ENCODE measurements around the gene ARL5C.

ARL5C gene

GRCh38 chr17:39200070-39200879, 34.3 kb upstream of the ARL5C start, which contains the start of gene RPL19:
RPL19 (plus strand) TSS chr17:39200283; CDS start chr17:39200345, 62 bp downstream.
- Histone ChIP-seq H3K27ac (ENCODE audit: low read length) (peak within 1 kb of the TSS; percentile 87), H3K4me1 (ENCODE audit: low read length) (peaks cover 33% of the 10 kb centered on the region), H3K9me3 (ENCODE audit: insufficient read depth, low read length) (no peaks in the 10 kb centered on the region), H3K79me2 (ENCODE audit: low read length) (peaks cover 41% of the 10 kb centered on the region), H3K4me2 (ENCODE audit: low read length) (peak within 1 kb of the TSS; percentile 99), H3K4me3 (ENCODE audit: low read length) (peak within 1 kb of the TSS; percentile 99), H3K36me3 (replicated peaks; ENCODE audit: low read depth, low read length) (peaks cover 40% of the 10 kb centered on the region), H3K9ac (ENCODE audit: low read length) (peak within 1 kb of the TSS; percentile 98), H3K27me3 (ENCODE audit: low read depth, low read length) (no peaks in the 10 kb centered on the region), H2AFZ (ENCODE audit: low read depth, low read length) (peak within 1 kb of the TSS; percentile 100), H4K20me1 (ENCODE audit: insufficient read depth, low read length) (peaks cover 18% of the 10 kb centered on the region)
- TF ChIP-seq CTCF (IDR thresholded peaks at IDR 0.05; ENCODE audit: low read depth, low read length) (no peak), EZH2phosphoT487 (IDR thresholded peaks at IDR 0.05; ENCODE audit: low read depth) (no peak)

GRCh38 chr17:39199820-39200069, 33.8 kb upstream of the ARL5C start:
- Histone ChIP-seq H4K20me1 (ENCODE audit: insufficient read depth, low read length) (peaks cover 18% of the 10 kb centered on the region), H3K36me3 (replicated peaks; ENCODE audit: low read depth, low read length) (peaks cover 36% of the 10 kb centered on the region), H3K27ac (ENCODE audit: low read length) (peak overlapping the region; percentile 87), H3K9me3 (ENCODE audit: insufficient read depth, low read length) (no peaks in the 10 kb centered on the region), H2AFZ (ENCODE audit: low read depth, low read length) (peak overlapping the region; percentile 100), H3K27me3 (ENCODE audit: low read depth, low read length) (no peaks in the 10 kb centered on the region), H3K4me3 (ENCODE audit: low read length) (peak overlapping the region; percentile 99), H3K9ac (ENCODE audit: low read length) (peak overlapping the region; percentile 98), H3K79me2 (ENCODE audit: low read length) (peaks cover 42% of the 10 kb centered on the region), H3K4me2 (ENCODE audit: low read length) (peak overlapping the region; percentile 99), H3K4me1 (ENCODE audit: low read length) (peaks cover 33% of the 10 kb centered on the region)
- TF ChIP-seq EZH2phosphoT487 (IDR thresholded peaks at IDR 0.05; ENCODE audit: low read depth) = no peak

- peaks cover 42% of the 10 kb centered on the region for H3K79me2 ChIP-seq (ENCODE audit: low read length)
- H3K4me1 ChIP-seq (ENCODE audit: low read length) = peaks cover 33% of the 10 kb centered on the region
- TF ChIP-seq EZH2phosphoT487 (IDR thresholded peaks at IDR 0.05; ENCODE audit: low read depth) = no peak
- TF ChIP-seq CTCF (IDR thresholded peaks at IDR 0.05; ENCODE audit: low read depth, low read length) = no peak
Observed at GRCh38 chr17:39198186-39198566, 32.2 kb upstream of the ARL5C start.

GRCh38 chr17:39197380-39198185, 31.6 kb upstream of the ARL5C start, which contains the start of gene CACNB1:
CACNB1 (minus strand) TSS chr17:39197669; CDS start chr17:39197495, 174 bp downstream.
- no peak for TF ChIP-seq CTCF (IDR thresholded peaks at IDR 0.05; ENCODE audit: low read depth, low read length)
- no peak for TF ChIP-seq EZH2phosphoT487 (IDR thresholded peaks at IDR 0.05; ENCODE audit: low read depth)
- H2AFZ ChIP-seq (ENCODE audit: low read depth, low read length) = no peak within 1 kb of the TSS
- peak within 1 kb of the TSS; percentile 79 for H3K4me3 ChIP-seq (ENCODE audit: low read length)
- H3K9me3 ChIP-seq (ENCODE audit: insufficient read depth, low read length) = no peaks in the 10 kb centered on the region
- H3K27ac ChIP-seq (ENCODE audit: low read length) = no peak within 1 kb of the TSS; the same call in 1 of the 2 replicates
- peaks cover 32% of the 10 kb centered on the region for H3K4me1 ChIP-seq (ENCODE audit: low read length)
- peaks cover 19% of the 10 kb centered on the region for H3K36me3 ChIP-seq (replicated peaks; ENCODE audit: low read depth, low read length)
- peak within 1 kb of the TSS; percentile 64 for H3K9ac ChIP-seq (ENCODE audit: low read length)
- peaks cover 40% of the 10 kb centered on the region for H3K79me2 ChIP-seq (ENCODE audit: low read length)
- peaks cover 7% of the 10 kb centered on the region; the same call in 1 of the 2 replicates for H4K20me1 ChIP-seq (ENCODE audit: insufficient read depth, low read length)
- peak within 1 kb of the TSS; percentile 99 for H3K4me2 ChIP-seq (ENCODE audit: low read length)
- no peaks in the 10 kb centered on the region for H3K27me3 ChIP-seq (ENCODE audit: low read depth, low read length)

More at GRCh38 chr17:39198186-39198566, 32.2 kb upstream of the ARL5C start:
- H2AFZ ChIP-seq (ENCODE audit: low read depth, low read length) = no peak overlapping the region
- H3K27me3 ChIP-seq (ENCODE audit: low read depth, low read length) = no peaks in the 10 kb centered on the region
- H3K4me2 ChIP-seq (ENCODE audit: low read length) = peak overlapping the region; percentile 99
- no peak overlapping the region for H3K27ac ChIP-seq (ENCODE audit: low read length)
- peak overlapping the region; percentile 64 for H3K9ac ChIP-seq (ENCODE audit: low read length)
- peaks cover 9% of the 10 kb centered on the region; the same call in 1 of the 2 replicates for H4K20me1 ChIP-seq (ENCODE audit: insufficient read depth, low read length)
- H3K36me3 ChIP-seq (replicated peaks; ENCODE audit: low read depth, low read length) = peaks cover 23% of the 10 kb centered on the region
- H3K9me3 ChIP-seq (ENCODE audit: insufficient read depth, low read length) = no peaks in the 10 kb centered on the region
- H3K4me3 ChIP-seq (ENCODE audit: low read length) = peak overlapping the region; percentile 79

Data from OCI-LY3 (cell line).